Muscle of arm (tissue), 14 donors: ENCODE results near the gene GCC1. TPM values are rescaled to one million over a fixed set of nuclear protein-coding genes. Genes with fewer than 3 reads are reported as not detected.

Source experiments
- DNase-seq: peaks from one replicate; pipeline ENCODE4 v3.0.0-alpha.2; 2013
- long read RNA-seq, 11 donors: transcript quantifications; one replicate each; lab custom pipeline, GENCODE V29; 2026
- polyA plus RNA-seq, 12 donors: library from polyadenylated mRNA; unstranded; fragments of 120-200 nt; gene quantifications; one replicate each; pipeline ENCODE4 v1.2.1, GENCODE V29; 2013; ENCODE audit not compliant: insufficient read length in 12 of 12

GCC1 gene, protein sequence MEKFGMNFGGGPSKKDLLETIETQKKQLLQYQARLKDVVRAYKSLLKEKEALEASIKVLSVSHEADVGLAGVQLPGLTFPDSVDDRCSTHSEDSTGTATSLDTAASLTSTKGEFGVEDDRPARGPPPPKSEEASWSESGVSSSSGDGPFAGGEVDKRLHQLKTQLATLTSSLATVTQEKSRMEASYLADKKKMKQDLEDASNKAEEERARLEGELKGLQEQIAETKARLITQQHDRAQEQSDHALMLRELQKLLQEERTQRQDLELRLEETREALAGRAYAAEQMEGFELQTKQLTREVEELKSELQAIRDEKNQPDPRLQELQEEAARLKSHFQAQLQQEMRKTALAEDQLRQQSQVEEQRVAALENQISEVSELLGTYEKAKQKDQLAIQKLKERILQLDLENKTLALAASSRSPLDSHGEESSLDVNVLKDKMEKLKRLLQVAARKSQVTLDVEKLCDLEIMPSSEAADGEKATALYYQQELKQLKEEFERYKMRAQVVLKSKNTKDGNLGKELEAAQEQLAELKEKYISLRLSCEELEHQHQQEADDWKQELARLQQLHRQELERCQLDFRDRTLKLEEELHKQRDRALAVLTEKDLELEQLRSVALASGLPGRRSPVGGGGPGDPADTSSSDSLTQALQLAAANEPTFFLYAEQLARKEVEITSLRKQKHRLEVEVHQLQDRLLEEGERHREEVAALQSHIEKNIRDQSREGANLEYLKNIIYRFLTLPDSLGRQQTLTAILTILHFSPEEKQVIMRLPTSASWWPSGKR
- 1 to 10 TPM in 11 of 12 donors, not detected in 1; 6.6 to 9.9 (median 8.5) TPM for polyA plus RNA-seq
- long read RNA-seq, donor 1, full-length matches to known transcripts: 2 of 2 reads
- long read RNA-seq, donor 1, partial matches to known transcripts: 0 of 2 reads
- long read RNA-seq, donor 1, other reads (novel, unspliced or antisense): 0 of 2 reads
- long read RNA-seq, donor 2, full-length matches to known transcripts: 7 of 7 reads
- long read RNA-seq, donor 2, partial matches to known transcripts: 0 of 7 reads
- long read RNA-seq, donor 2, other reads (novel, unspliced or antisense): 0 of 7 reads
- long read RNA-seq, donor 3, full-length matches to known transcripts: 1 of 1 reads
- long read RNA-seq, donor 3, partial matches to known transcripts: 0 of 1 reads
- long read RNA-seq, donor 3, other reads (novel, unspliced or antisense): 0 of 1 reads
- long read RNA-seq, donor 4: 0 reads
- long read RNA-seq, donor 5, full-length matches to known transcripts: 2 of 392 reads
- long read RNA-seq, donor 5, partial matches to known transcripts: 167 of 392 reads
- long read RNA-seq, donor 5, other reads (novel, unspliced or antisense): 223 of 392 reads
- long read RNA-seq, donor 6, full-length matches to known transcripts: 1 of 79 reads
- long read RNA-seq, donor 6, partial matches to known transcripts: 78 of 79 reads
- long read RNA-seq, donor 6, other reads (novel, unspliced or antisense): 0 of 79 reads
- long read RNA-seq, donor 7, full-length matches to known transcripts: 1 of 1 reads
- long read RNA-seq, donor 7, partial matches to known transcripts: 0 of 1 reads
- long read RNA-seq, donor 7, other reads (novel, unspliced or antisense): 0 of 1 reads
- long read RNA-seq, donor 8, full-length matches to known transcripts: 1 of 1 reads
- long read RNA-seq, donor 8, partial matches to known transcripts: 0 of 1 reads
- long read RNA-seq, donor 8, other reads (novel, unspliced or antisense): 0 of 1 reads
- long read RNA-seq, donor 9, full-length matches to known transcripts: 1 of 1 reads
- long read RNA-seq, donor 9, partial matches to known transcripts: 0 of 1 reads
- long read RNA-seq, donor 9, other reads (novel, unspliced or antisense): 0 of 1 reads
- long read RNA-seq, donor 10: 0 reads
- long read RNA-seq, donor 11, full-length matches to known transcripts: 2 of 2 reads
- long read RNA-seq, donor 11, partial matches to known transcripts: 0 of 2 reads
- long read RNA-seq, donor 11, other reads (novel, unspliced or antisense): 0 of 2 reads

DNA sequence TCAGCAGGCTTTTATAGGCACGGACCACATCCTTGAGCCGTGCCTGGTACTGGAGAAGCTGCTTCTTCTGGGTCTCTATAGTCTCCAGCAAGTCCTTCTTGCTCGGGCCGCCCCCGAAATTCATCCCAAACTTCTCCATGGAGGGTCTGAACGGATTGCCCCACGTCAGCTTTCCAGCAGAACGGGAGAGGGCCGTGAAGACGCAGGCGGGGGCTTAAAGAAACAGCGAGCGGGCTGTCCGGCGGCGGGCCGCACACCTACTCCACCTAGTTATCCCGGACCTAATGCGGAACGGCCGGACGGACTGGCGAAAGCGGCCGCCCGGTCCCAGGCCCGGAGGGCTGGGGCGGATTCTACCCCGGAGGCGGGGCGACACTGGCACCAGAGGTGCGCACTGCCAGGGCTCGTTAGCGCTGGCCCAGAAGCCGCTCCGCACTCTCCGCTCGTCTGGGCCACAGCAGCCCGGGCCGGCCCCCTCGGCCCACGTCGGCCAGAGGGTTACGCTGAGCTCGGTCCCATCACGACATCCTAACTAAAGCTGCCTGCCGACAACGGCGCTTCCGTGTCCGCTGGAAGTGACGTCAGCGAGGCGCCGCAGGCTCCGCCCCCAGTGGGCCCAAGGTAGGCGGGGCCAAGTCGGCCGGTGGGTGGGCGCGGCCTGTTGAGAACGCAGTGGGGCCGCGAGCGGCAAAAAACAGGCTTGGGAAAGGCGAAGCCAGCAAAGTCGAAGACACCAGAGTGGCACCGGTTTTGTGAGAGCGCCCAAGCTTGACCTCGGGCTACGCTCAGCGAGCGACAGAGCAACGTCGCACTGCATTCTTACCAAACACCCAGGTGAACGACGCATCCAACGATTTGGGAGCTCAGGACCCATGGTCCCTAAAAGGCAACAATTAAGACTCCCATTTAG, at the start of gene GCC1:
TSS of gene GCC1 (minus strand) at position 553 of the 910 bp plus-strand sequence. CDS start at position 139, 414 bp downstream.
- peak; percentile 94 for DNase-seq

DNA sequence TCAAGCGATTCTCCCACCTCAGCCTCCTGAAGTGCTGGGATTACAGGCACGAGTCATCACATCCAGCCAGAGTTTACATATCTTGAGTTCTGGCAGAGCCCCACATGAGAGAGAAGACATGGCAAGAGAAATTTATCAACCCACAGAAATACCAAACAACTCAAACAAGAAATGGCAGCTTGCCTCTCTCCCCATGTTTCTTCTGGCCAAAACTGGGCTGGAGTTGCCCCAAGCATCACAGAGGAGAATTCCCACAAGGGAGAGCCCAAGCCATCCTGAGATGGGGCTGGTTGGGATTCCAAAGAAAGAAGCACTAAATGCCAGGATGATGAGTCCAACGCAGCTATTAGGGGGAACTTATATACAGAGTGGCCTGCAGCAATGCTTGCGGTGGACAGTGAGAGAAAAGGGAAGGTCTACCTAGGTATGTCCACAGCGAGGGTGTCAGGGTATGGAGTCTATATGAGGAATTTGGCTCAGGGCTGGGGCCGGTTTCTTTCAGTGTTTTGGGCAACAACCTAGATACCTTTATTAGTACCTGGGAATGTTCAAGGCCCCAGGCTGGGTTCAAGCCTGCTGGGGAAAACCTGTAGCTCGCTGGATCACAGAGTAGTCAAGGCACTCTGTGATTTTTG, 47.0 kb upstream of the GCC1 start:
- no peak for DNase-seq

DNA sequence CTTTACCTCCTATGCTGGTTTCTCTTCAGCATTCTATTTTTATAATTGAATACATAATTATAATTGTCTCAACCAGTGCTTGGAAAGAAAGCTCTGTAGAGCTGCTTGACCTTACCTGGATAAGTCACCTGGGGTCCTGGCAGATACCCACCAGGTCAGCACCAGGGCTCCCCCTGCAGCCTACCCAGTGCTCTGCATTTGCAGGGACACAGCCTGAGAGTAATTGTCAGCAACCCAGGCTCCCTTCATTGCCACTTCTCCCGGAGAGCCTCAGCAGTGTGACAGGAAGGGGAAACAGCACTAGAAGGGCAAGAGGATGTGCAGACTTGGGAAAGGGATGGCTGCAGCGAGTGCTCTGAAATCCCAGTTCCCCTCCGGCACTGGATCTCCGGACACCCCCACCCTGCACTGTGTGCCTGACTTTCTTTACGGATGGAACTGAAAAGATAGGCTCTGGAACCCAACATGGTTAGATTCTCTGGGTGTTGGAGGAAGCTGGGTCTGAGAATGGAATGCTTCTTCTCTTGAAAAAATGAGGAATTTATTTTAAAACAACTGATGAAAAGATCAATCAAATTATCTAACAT, 44.0 kb upstream of the GCC1 start:
- DNase-seq: no peak

DNA sequence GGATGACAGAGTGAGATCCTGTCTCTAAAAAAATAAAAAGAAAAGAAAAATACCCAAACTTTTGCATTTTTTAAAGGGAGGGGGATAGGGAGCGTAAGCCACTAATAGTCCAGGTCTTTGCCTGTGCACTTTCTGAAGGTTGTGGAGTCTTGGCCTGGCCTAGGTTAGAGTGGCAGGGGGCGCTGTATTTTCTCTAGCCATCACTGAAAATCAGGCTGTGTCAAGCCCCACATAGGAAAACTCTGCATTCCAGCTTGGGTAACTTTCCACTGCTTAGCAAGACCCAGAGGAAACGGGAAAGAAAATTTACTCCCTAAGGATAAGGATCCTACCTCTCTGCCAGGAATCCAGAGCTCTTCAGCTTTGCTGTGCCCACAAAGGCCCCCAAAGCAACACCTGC, 43.0 kb upstream of the GCC1 start:
- DNase-seq: no peak

DNA sequence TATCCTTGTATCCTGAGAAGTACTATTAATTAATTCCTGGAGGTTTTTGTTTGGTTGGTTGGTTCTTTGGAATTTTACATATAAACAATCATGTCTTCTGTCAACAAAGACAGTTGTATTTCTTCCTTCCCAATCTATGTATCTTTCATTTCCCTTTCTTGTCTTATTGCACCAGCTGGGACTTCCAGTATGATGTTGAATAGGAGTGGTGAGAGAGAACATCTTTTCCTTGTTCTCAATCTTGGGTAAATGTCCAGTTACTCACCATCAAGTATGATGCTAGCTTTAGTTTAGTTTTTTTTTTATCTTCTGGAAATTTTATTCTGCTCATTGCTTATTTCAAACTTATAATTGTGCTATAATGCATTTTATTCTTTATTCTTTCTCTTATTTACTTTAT, 39.9 kb upstream of the GCC1 start:
- DNase-seq: no peak

DNA sequence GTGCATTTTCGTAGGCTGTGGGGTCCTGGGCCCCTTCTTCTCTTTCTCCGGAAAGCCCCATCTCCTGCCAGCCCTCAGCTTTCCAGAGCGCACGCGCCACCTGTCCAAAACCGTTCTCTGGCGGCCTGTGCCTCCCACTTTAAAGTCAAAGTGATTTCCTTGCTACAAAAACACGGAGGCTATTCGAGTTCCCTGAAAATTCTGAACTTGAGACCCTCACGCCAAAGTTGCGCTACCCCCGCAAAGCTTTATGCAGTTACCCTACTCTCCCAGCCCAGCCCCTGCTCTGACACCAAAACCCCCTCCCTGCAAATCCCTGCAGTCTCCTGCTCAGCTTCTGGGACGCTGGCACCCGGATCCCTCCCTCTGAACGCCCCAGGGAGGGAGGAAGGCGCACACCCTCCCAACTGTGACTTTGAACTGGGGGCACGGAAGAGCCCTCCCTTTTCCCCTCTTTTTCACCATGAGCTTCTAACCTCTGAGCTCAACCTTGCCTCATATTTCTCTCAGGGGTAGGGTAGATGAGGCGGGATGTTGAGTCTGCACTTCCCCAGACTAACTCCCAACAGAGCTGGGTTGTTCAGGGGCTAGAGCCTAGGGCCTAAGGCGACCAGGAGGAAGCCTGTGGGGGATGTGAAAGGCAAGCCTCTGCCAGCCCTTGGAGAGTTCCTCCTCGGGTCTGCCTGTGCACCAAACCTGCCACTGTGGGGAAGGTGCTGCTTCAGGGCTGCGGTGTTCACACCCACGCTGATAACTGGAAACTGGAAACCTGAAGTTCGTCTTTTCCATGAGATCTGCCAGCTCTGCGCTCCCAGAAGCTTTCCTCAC, 35.2 kb upstream of the GCC1 start:
- DNase-seq: no peak

DNA sequence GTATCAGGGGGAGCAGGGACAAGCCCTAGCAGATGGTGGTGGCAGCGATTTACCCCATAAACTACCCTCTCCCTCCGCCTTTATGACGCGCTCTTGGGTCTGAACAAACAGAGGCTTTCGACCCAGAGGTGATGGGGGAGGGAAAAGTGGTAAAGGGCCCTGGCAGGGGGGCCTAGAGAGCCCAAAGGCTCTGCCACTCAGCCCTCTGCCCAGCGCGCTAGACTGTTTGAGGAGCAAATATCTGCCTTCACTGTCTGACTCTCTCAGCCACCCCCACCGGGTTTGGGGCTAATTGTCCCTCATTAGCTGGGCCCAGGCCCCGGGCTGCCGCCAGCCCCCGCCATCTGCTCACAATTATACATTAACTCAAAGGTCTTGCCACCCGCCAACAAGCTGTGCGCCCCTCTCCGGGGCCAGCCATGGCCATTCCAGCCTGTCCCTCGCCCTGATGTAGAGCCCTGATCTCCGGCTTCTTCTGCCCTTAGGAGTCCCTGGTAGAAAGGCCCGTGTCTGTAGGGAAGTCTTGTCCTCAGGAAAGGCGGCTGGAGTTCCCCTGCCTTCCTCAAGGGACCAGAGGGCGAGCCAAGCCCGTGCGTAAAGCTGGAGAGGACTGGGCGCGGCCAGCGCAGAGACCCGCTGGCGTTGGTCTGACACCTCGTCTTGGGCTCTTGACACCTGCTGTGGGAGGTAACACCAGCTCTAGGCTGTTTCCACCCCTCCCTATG, 34.4 kb upstream of the GCC1 start:
- no peak for DNase-seq

DNA sequence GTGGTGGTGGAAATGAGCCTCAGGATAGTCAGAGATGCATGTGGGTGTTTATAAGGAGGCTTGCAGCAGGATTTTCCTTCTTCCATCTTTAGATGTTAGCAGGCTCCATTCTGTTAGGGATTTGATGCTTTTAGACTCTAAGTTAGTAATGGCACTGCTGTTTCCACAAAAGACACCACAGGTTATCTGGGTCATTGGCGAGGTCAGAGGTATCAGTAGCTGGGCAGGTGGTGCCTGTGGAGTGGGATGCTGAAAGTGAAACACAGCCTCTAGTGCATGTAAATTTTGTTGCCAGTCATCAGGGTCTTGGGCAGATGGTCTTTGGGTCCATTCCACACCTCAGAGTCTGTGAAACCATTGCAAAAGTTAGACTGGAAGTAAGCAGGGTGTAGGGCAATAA, 33.4 kb upstream of the GCC1 start:
- no peak for DNase-seq

DNA sequence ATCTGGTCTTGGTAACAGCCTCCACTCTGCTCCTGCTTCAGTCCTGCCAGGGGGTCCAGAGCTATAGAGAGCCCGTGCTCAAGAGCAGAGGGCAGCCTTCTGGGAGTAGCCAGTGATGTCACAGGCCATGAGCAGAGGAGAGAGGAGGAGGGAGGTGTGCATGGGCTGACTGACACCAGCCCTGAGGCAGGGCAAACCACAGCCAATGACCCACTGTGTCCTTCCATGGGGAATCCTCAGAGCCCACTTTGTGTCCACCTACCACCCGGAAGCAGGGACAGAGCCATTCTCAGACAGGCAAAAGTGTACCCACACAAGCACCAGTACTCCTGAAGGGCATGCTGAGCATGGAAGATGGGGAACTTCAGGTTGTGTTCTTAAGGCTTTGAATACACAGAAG, 32.6 kb upstream of the GCC1 start, which contains the start of gene PAX4:
TSS of gene PAX4 (minus strand) at position 101 of the 400 bp plus-strand sequence. CDS start 2,214 bp downstream, outside the sequence.
- no peak for DNase-seq

DNA sequence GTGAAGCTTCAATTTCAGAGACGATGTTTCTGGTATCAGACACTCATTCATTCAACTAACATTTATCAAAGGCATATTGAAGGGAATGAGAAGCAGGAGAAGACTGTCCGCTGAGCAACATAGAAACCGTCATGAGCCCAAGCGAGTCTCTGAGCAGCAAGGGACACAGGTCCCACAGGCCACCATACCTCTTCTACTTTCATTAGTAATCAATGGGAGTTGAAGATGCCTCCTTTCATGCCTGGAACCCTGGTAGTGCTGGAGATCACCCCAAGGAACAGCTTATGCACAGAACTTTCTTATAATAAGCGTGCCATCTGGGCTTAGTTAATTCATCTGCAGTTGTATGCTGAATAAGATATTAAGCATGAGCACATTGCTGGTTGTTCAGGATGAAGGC, 31.3 kb upstream of the GCC1 start:
- DNase-seq: no peak

DNA sequence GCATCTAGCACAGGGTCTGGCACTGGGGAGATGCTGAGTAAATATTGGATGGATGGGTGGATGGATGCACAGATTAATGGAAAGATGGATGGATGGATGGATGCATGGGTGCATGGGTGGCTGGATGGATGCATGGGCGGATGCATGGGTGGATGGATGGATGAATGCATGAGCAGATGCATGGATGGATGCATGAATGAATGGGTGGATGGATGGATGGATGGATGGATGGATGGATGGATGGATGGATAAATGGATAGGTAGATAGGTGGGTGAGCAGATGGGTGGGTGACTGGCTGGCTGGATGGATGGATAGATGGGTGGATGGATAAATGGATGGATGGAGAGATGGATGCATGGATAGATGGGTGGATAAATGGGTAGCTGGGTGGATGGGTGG, 26.9 kb upstream of the GCC1 start:
- DNase-seq: no peak

DNA sequence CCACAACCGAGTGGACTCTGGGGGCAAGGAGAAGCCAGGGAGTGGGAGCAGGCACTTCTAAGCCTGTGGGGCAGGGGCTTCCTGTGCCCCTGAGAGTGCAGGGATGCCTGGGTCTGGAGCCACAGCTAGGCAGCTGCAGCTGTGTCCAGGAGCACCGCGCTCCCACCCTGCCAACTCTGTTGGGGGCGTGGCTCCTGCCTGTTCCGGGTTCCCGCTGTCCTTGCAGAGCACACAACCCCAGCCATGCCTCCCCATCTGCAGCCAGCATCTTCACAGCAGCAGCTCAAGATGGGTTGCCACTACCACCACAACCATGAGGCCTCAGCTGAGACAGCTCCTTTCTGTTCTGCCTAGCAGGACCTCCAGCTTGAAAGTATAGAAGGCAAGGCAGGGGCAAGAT, 23.9 kb upstream of the GCC1 start:
- no peak for DNase-seq

DNA sequence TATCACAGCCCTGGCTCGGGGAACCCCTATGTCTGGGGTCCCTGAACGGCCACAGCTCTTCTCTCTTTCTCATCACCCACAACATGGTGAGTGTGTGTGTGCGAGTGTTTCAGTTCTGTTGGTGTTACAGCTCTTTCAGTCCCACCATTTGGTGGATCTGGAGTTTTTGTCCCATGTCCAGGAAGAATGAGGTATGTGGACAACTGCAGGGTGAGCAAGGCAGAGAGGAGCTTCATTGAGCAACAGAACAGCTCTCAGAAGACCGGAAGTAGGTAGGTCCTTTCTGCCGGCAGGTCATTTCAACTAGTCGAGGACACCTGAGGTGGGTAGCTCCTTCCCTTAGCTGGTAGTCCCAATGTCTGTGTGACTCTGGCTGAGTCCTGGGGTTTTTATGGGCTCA, 23.1 kb upstream of the GCC1 start:
- DNase-seq: no peak

DNA sequence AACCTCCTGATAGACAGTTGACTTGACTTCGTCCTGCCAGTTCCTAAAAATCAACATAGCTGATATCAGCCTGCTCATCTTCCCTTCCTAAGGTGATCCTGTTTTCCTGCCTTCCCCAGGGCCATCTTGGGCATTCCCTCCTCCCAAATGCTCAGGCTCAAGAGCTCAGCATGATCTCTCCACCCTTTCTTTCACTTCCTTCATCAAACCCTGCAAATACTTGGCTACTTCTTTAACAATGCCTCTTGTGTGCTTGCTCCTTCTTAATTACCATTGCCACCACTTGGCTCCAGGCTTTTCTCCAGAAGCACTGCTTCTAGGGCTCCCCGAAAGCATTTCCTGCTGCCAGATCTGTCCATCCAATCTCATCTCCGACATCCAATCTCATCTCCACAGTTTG, 15.5 kb upstream of the GCC1 start:
- DNase-seq: no peak

DNA sequence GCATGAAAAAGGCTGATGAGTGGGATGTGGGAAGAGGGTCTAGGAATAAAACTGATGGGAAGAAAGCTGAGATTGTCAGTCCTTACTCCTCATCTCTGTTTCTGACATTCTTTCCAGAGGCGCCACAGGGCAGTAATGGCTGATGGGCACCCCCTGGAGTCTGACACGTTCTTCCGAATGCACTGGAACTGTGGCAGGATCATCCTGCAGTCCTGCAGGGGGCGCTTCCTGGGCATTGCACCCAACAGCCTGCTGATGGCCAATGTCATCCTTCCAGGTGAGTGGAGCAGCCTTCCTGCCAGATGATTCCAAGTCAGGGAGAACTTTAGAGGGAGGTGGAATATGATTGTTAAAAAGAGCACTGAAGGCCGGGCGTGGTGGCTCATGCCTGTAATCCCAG, 12.9 kb upstream of the GCC1 start:
- DNase-seq: no peak

DNA sequence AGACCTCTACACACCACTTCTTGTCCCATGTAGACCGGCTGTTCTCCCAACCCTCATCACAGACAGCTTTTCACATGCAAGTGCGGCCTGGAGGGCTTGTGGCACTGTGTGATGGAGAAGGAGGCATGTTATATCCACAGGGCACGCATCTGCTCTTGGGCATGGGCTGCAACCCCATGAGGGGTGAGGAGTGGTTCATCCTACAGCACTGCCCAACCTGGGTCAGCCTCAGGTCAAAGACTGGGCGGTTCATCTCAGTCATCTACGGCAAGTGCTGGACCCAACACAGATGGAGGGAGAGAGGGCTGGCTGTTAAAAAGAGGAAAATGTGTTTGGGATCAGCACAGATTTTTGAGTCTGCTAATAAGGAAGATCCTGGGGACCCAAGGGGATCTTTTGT, 10.3 kb upstream of the GCC1 start:
- DNase-seq: no peak

DNA sequence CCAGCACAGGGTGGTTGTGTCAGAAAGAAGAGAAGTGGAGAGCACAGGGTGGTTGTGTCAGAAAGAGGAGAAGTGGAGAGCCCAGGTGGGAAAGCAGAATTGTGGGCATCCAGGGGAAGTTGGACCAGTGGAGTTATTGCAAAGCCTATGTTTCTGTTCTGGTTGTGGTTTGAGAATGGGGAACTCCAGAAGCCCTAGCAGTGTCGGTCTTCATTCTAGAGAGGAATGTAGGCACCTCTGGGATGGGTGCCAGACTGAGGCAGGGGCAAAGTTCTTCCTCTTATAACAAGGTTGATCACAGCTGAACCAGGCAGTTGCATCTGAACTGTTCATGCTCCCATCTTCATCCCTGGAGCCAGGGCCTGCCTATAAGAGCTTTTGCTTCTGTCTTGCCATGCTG, 9.1 kb upstream of the GCC1 start:
- no peak for DNase-seq
